Measurements from ENCODE around the gene ALK.

ALK gene

GRCh38 chr2:29502460-29502911, 418.9 kb downstream of the ALK start:
- Histone ChIP-seq H3K27ac (no peak overlapping the region), H3K9me3 (no peaks in the 10 kb centered on the region), H3K4me3 (ENCODE audit: low read depth in 1 of 2, low read length in 1 of 2) (no peak overlapping the region), H3K36me3 (no peaks in the 10 kb centered on the region), H3K4me1 (ENCODE audit: control insufficient read depth in 1 of 2, insufficient read depth in 1 of 2, low read depth in 1 of 2, low read length in 1 of 2) (no peaks in the 10 kb centered on the region), H3K27me3 (no peaks in the 10 kb centered on the region)
- TF ChIP-seq CTCF (IDR thresholded peaks at IDR 0.05): no peak

- H3K4me3 ChIP-seq (ENCODE audit: low read depth in 1 of 2, low read length in 1 of 2): no peak overlapping the region
- H3K4me1 ChIP-seq (ENCODE audit: control insufficient read depth in 1 of 2, insufficient read depth in 1 of 2, low read depth in 1 of 2, low read length in 1 of 2): no peaks in the 10 kb centered on the region
- no peak for TF ChIP-seq CTCF (IDR thresholded peaks at IDR 0.05)
- H3K27ac ChIP-seq: no peak overlapping the region
- peaks cover 17% of the 10 kb centered on the region for H3K27me3 ChIP-seq
- H3K9me3 ChIP-seq: no peaks in the 10 kb centered on the region
- no peaks in the 10 kb centered on the region for H3K36me3 ChIP-seq
These were observed 424.0 kb downstream of the ALK start for GRCh38 chr2:29497375-29497774.

GRCh38 chr2:29496198-29496597, 425.2 kb downstream of the ALK start:
- Histone ChIP-seq H3K27ac (no peak overlapping the region), H3K9me3 (no peaks in the 10 kb centered on the region), H3K27me3 (peaks cover 17% of the 10 kb centered on the region), H3K4me3 (ENCODE audit: low read depth in 1 of 2, low read length in 1 of 2) (no peak overlapping the region), H3K4me1 (ENCODE audit: control insufficient read depth in 1 of 2, insufficient read depth in 1 of 2, low read depth in 1 of 2, low read length in 1 of 2) (no peaks in the 10 kb centered on the region), H3K36me3 (no peaks in the 10 kb centered on the region)
- no peak for TF ChIP-seq CTCF (IDR thresholded peaks at IDR 0.05)

- Histone ChIP-seq H3K27me3 (peaks cover 17% of the 10 kb centered on the region), H3K4me3 (ENCODE audit: low read depth in 1 of 2, low read length in 1 of 2) (no peak overlapping the region), H3K36me3 (no peaks in the 10 kb centered on the region), H3K9me3 (no peaks in the 10 kb centered on the region), H3K4me1 (ENCODE audit: control insufficient read depth in 1 of 2, insufficient read depth in 1 of 2, low read depth in 1 of 2, low read length in 1 of 2) (no peaks in the 10 kb centered on the region), H3K27ac (no peak overlapping the region)
- TF ChIP-seq CTCF (IDR thresholded peaks at IDR 0.05): no peak
These were observed 425.8 kb downstream of the ALK start for GRCh38 chr2:29495536-29496060.

GRCh38 chr2:29495068-29495467, 426.3 kb downstream of the ALK start:
- TF ChIP-seq CTCF (IDR thresholded peaks at IDR 0.05): no peak
- H3K27ac ChIP-seq: no peak overlapping the region

GRCh38 chr2:29492701-29493100, 428.7 kb downstream of the ALK start:
- TF ChIP-seq CTCF (IDR thresholded peaks at IDR 0.05): no peak
- Histone ChIP-seq H3K36me3 (no peaks in the 10 kb centered on the region), H3K27me3 (peaks cover 17% of the 10 kb centered on the region), H3K9me3 (no peaks in the 10 kb centered on the region), H3K4me3 (ENCODE audit: low read depth in 1 of 2, low read length in 1 of 2) (no peak overlapping the region), H3K4me1 (ENCODE audit: control insufficient read depth in 1 of 2, insufficient read depth in 1 of 2, low read depth in 1 of 2, low read length in 1 of 2) (no peaks in the 10 kb centered on the region), H3K27ac (no peak overlapping the region)

More at GRCh38 chr2:29495068-29495467, 426.3 kb downstream of the ALK start:
- H3K4me3 ChIP-seq (ENCODE audit: low read depth in 1 of 2, low read length in 1 of 2): no peak overlapping the region
- peaks cover 17% of the 10 kb centered on the region for H3K27me3 ChIP-seq
- no peaks in the 10 kb centered on the region for H3K4me1 ChIP-seq (ENCODE audit: control insufficient read depth in 1 of 2, insufficient read depth in 1 of 2, low read depth in 1 of 2, low read length in 1 of 2)
- H3K36me3 ChIP-seq: no peaks in the 10 kb centered on the region
- H3K9me3 ChIP-seq: no peaks in the 10 kb centered on the region
